GM23248 (cell line): Measurements from ENCODE around the gene OXGR1. TPM values are rescaled to one million over a fixed set of nuclear protein-coding genes. Genes with fewer than 3 reads are reported as not detected.

Experiments used
- DNase-seq: peaks from one replicate; pipeline ENCODE4 v3.0.0-alpha.2; 2015
- H2AFZ ChIP-seq: fragments of 200-600 bp; sonication (generic); 2 replicates; pipeline ENCODE4 v1.6.1; 2016; ENCODE audit warnings: antibody characterized with exemption
- H3F3A ChIP-seq: fragments of 200-600 bp; sonication (generic); 2 replicates; pipeline ENCODE4 v1.6.1; 2016; ENCODE audit warnings: mild to moderate bottlenecking, antibody characterized with exemption, mixed run types; ENCODE audit not compliant: insufficient read depth
- H3K27ac ChIP-seq: fragments of 200-600 bp; sonication (generic); 2 replicates; pipeline ENCODE4 v1.5.1; 2016; ENCODE audit warnings: mild to moderate bottlenecking
- H3K27me3 ChIP-seq: fragments of 200-600 bp; sonication (generic); replicated peaks from 2 replicates; pipeline ENCODE4 v1.6.1; 2016; ENCODE audit warnings: mild to moderate bottlenecking; ENCODE audit not compliant: insufficient read depth
- H3K36me3 ChIP-seq: fragments of 200-600 bp; sonication (generic); 2 replicates; pipeline ENCODE4 v1.6.1; 2016; ENCODE audit warnings: low read depth, mild to moderate bottlenecking
- H3K4me1 ChIP-seq: fragments of 200-600 bp; sonication (generic); 2 replicates; pipeline ENCODE4 v1.6.1; 2016; ENCODE audit warnings: mild to moderate bottlenecking; ENCODE audit not compliant: insufficient read depth
- H3K4me2 ChIP-seq: fragments of 200-600 bp; sonication (generic); one replicate; pipeline ENCODE4 v1.6.1; 2016; ENCODE audit warnings: mild to moderate bottlenecking; ENCODE audit not compliant: unreplicated experiment
- H3K4me3 ChIP-seq: fragments of 200-600 bp; sonication (generic); 2 replicates; pipeline ENCODE4 v1.5.1; 2016; ENCODE audit warnings: mild to moderate bottlenecking
- H3K79me2 ChIP-seq: fragments of 200-600 bp; sonication (generic); 2 replicates; pipeline ENCODE4 v1.6.1; 2016; ENCODE audit warnings: mild to moderate bottlenecking; ENCODE audit not compliant: insufficient read depth
- H3K9ac ChIP-seq: fragments of 200-600 bp; sonication (generic); 2 replicates; pipeline ENCODE4 v1.6.1; 2016; ENCODE audit warnings: mild to moderate bottlenecking
- H3K9me2 ChIP-seq: fragments of 200-600 bp; sonication (generic); 2 replicates; pipeline ENCODE4 v1.6.1; 2016; ENCODE audit warnings: mixed run types, mild to moderate bottlenecking, moderate library complexity; ENCODE audit not compliant: insufficient read depth
- H3K9me3 ChIP-seq: fragments of 200-600 bp; sonication (generic); one replicate; pipeline ENCODE4 v1.6.1; 2017; ENCODE audit warnings: low read depth
- H4K20me1 ChIP-seq: fragments of 200-600 bp; sonication (generic); 2 replicates; pipeline ENCODE4 v1.6.0; 2016; ENCODE audit not compliant: insufficient read depth
- EZH2 ChIP-seq: fragments of 200-600 bp; sonication (generic); IDR thresholded peaks from 2 replicates; pipeline ENCODE4 v1.6.1; 2018; ENCODE audit warnings: antibody characterized with exemption, mild to moderate bottlenecking; ENCODE audit not compliant: insufficient read depth, poor library complexity, severe bottlenecking
- EZH2phosphoT487 ChIP-seq: fragments of 200-600 bp; sonication (generic); IDR thresholded peaks from 2 replicates; pipeline ENCODE4 v1.6.1; 2018; ENCODE audit warnings: antibody characterized with exemption, moderate library complexity, mild to moderate bottlenecking, low read depth; ENCODE audit not compliant: insufficient read depth
- WGBS, 2 experiments: methylation state at CpG; one replicate each; pipeline ENCODE4 v1.1.6; 2015 to 2017; ENCODE audit warnings: low lambda C conversion rate in 2 of 2, low coverage in 1 of 2; ENCODE audit errors: missing lambda C conversion rate in 2 of 2; 5-methylcytosine and 5-hydroxymethylcytosine counted together
- in situ Hi-C: fragments of 300-500 bp; cut with MboI; formaldehyde crosslinking; loops from 2 replicates; pipeline ENCODE4 v1.15.0; 2020
- polyA plus RNA-seq: library from polyadenylated mRNA; unstranded; fragments of >200 nt; fragmentation: Nextera tagmentation; extraction: Ambion mirVana; gene quantifications from 2 replicates; pipeline ENCODE4 v1.2.1, GENCODE V29; 2016
- total RNA-seq: library from RNA; depleted of rRNA; stranded (reverse); fragments of >200 nt; shearing (Covaris generic); gene quantifications from 2 replicates; pipeline ENCODE4 v1.2.3, GENCODE V29; 2014

The OXGR1 gene
- total and polyA plus RNA-seq, 2 experiments from 2014 or later = not detected

DNA sequence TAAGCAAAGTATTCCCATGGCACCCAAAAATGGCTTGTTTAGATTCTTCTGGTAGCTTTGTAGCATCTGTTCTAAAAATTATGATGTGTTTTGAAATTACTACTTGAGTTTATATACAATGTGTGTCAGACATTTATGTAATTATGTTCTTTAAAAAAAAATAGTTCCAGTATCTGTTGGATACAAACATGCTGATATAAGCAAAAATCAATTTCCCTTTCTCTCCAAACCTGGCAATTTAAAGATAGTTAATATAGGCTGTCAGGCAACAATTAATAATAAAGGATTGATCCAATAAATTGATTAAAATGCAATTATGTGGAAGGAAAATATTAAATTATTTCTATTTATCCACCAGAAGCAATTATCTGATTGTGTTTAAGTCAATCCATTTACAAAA, 41.7 kb downstream of the OXGR1 start:
- in situ Hi-C loops = no loop called here
- Histone ChIP-seq H3F3A (no peaks in the 10 kb centered on the region), H3K9ac (no peak overlapping the region), H3K27ac (no peak overlapping the region), H3K4me2 (no peak overlapping the region), H3K4me1 (no peaks in the 10 kb centered on the region), H3K79me2 (no peaks in the 10 kb centered on the region), H3K27me3 (no peaks in the 10 kb centered on the region), H3K4me3 (no peak overlapping the region), H4K20me1 (no peaks in the 10 kb centered on the region), H3K9me2 (no peaks in the 10 kb centered on the region), H3K9me3 (no peaks in the 10 kb centered on the region), H3K36me3 (no peaks in the 10 kb centered on the region), H2AFZ (no peak overlapping the region)
- DNase-seq = no peak
- TF ChIP-seq EZH2phosphoT487 (no peak), EZH2 (no peak)

DNA sequence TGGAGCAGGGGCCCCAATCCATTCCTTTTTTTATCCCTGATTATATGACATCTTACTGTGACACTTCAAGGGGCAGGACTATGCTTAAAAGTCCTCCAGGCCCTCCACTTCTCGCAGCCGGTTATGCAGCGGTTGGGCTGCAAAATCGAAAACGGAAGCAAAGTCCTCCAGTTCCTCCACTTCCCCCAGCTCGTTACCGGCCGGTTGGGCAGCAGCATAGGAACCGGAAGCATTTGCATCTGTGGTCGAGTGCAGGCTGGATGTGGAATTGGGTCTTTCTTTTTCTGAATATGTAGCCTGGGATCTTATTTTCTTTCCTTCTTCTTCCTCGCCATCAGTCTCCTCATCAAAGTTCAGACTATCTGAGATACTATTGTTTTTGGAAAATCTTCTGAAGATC, 46.1 kb downstream of the OXGR1 start:
- no peaks in the 10 kb centered on the region for H3K9me3 ChIP-seq
- no peak overlapping the region for H3K4me3 ChIP-seq
- DNase-seq = no peak
- 67 to 69% methylated on average over 11 of the region's 11 CpGs for WGBS, 2 experiments
- H4K20me1 ChIP-seq = no peaks in the 10 kb centered on the region
- H3K4me1 ChIP-seq = no peaks in the 10 kb centered on the region
- H3K79me2 ChIP-seq = no peaks in the 10 kb centered on the region
- H3K27ac ChIP-seq = no peak overlapping the region
- no peak overlapping the region for H3K9ac ChIP-seq
- no peak overlapping the region for H2AFZ ChIP-seq
- H3K27me3 ChIP-seq = no peaks in the 10 kb centered on the region
- in situ Hi-C loops = no loop called here
- no peaks in the 10 kb centered on the region for H3K9me2 ChIP-seq
- no peaks in the 10 kb centered on the region for H3K36me3 ChIP-seq
- no peak overlapping the region for H3K4me2 ChIP-seq
- no peak for TF ChIP-seq EZH2phosphoT487
- no peak for TF ChIP-seq EZH2
- no peaks in the 10 kb centered on the region for H3F3A ChIP-seq

DNA sequence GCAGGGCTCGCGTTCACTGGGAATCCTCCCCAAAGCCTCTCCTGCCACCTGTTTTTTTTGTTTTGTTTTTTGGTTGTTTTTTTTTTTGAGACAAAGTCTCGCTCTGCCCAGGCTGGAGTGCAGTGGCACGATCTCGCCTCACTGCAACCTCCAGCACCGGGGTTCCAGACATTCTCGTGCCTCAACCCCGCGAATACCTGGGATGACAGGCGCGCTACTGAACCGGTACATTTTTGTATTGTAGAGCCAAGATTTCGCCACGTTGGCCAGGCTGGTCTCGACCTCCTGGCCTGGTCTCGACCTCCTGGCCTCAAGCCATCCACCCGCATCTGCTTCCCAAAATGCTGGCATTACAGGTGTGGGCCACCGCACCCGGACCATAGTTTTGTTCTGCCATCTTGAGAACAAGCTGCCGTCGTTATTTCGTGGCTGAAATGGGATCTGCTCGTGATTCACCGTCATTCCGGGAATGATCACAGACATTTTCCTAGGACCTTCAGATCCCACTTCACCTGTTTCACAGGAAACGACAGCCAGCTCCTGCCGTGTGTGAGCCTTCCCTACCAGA, 46.8 kb downstream of the OXGR1 start:
- Histone ChIP-seq H3K36me3 (no peaks in the 10 kb centered on the region), H3K4me2 (no peak overlapping the region), H3K27me3 (no peaks in the 10 kb centered on the region), H3K9me3 (no peaks in the 10 kb centered on the region), H3K79me2 (no peaks in the 10 kb centered on the region), H3K9me2 (no peaks in the 10 kb centered on the region), H3K9ac (no peak overlapping the region), H3K4me1 (no peaks in the 10 kb centered on the region), H3F3A (no peaks in the 10 kb centered on the region), H4K20me1 (no peaks in the 10 kb centered on the region), H3K27ac (no peak overlapping the region), H3K4me3 (no peak overlapping the region), H2AFZ (no peak overlapping the region)
- no peak for DNase-seq
- TF ChIP-seq EZH2 (no peak), EZH2phosphoT487 (no peak)
- WGBS, 2 experiments = 74% methylated on average over 27 of the region's 27 CpGs
- in situ Hi-C loops = no loop called here

GRCh38 chr13:96946709-96947311, 47.5 kb downstream of the OXGR1 start:
- H3K27me3 ChIP-seq = no peaks in the 10 kb centered on the region
- TF ChIP-seq EZH2phosphoT487 (no peak), EZH2 (no peak)
- H3K9me2 ChIP-seq = no peaks in the 10 kb centered on the region
- no peaks in the 10 kb centered on the region for H3K4me1 ChIP-seq
- H3K36me3 ChIP-seq = no peaks in the 10 kb centered on the region
- no peak overlapping the region for H3K4me3 ChIP-seq
- no peaks in the 10 kb centered on the region for H4K20me1 ChIP-seq
- no peak for DNase-seq
- no peak overlapping the region for H2AFZ ChIP-seq
- no peaks in the 10 kb centered on the region for H3F3A ChIP-seq
- no peaks in the 10 kb centered on the region for H3K9me3 ChIP-seq
- H3K4me2 ChIP-seq = no peak overlapping the region
- in situ Hi-C loops = no loop called here
- H3K79me2 ChIP-seq = no peaks in the 10 kb centered on the region
- H3K27ac ChIP-seq = no peak overlapping the region
- WGBS, 2 experiments = 34 to 39% methylated on average over 10 of the region's 10 CpGs
- H3K9ac ChIP-seq = no peak overlapping the region

GRCh38 chr13:96940961-96941360, 53.3 kb downstream of the OXGR1 start:
- Histone ChIP-seq H3K4me2 (no peak overlapping the region), H3K79me2 (no peaks in the 10 kb centered on the region), H3K36me3 (no peaks in the 10 kb centered on the region), H3K9me3 (no peaks in the 10 kb centered on the region), H3K9me2 (no peaks in the 10 kb centered on the region), H3K27me3 (no peaks in the 10 kb centered on the region), H3K27ac (no peak overlapping the region), H4K20me1 (no peaks in the 10 kb centered on the region), H3K9ac (no peak overlapping the region), H3K4me3 (no peak overlapping the region), H3K4me1 (no peaks in the 10 kb centered on the region), H3F3A (no peaks in the 10 kb centered on the region), H2AFZ (no peak overlapping the region)
- TF ChIP-seq EZH2phosphoT487 = no peak
- TF ChIP-seq EZH2 = no peak
- in situ Hi-C loops = no loop called here
- DNase-seq = no peak
- 42 to 50% methylated on average over 1 of the region's 1 CpG for WGBS, 2 experiments
